ENCODE data around the gene PELI2.

The PELI2 gene

DNA sequence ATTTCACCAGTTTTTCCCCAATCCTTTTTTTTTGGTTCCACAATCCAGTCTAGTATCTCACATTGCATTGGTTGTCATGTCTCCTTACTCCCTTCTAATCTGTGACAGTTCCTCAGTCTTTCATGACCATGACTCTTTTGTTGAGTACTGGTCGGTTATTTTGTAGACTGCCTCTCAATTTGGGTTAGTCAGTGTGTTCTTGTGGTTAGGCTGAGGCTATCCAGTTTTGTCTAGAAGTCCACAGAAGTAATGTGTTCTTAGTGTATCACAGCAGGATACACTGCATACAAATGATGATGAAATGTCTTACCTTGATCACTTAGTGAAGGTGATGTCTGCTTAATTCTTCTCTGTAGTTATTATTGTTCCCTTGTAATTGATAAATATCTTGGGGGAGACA is 24.8 kb downstream of the PELI2 start:
- TF ChIP-seq CTCF (IDR thresholded peaks at IDR 0.05), result no peak
- TF ChIP-seq ZFX (IDR thresholded peaks at IDR 0.05; ENCODE audit: borderline replicate concordance), result no peak
- H3K27ac ChIP-seq, result no peak overlapping the region

GRCh38 chr14:56144176-56144575 is 26.0 kb downstream of the PELI2 start:
- no peak overlapping the region for H3K27ac ChIP-seq
- TF ChIP-seq ZFX (IDR thresholded peaks at IDR 0.05; ENCODE audit: borderline replicate concordance) (no peak), CTCF (IDR thresholded peaks at IDR 0.05) (no peak)

DNA sequence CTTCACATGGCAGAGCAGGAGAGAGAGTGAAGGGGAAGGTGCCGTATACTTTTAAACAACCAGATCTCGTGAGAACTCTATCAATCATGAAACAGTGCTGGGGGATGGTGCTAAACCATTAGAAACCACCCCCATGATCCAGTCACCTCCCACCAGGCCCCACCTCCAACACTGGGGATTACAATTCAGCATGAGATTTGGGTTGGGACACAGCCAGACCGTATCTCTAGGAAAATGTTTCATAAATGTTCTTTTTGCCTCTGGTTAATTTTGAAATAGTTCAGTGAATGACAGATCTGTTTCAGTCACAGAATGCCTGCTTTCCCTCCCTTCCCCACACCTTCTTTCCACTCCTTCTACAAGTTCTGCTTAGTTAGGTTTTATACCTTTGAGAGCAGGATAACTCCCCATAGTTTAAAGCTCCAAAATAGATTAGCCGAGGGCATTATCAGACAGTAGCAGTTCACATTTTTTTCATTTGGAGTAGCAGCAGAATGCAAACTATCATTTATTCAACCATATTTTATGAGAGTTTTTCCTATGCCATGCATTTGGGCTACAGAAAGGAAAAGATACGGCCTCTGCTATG is 27.1 kb downstream of the PELI2 start:
- no peak overlapping the region for H3K27ac ChIP-seq
- TF ChIP-seq CTCF (IDR thresholded peaks at IDR 0.05) (no peak), ZFX (IDR thresholded peaks at IDR 0.05; ENCODE audit: borderline replicate concordance) (no peak)

DNA sequence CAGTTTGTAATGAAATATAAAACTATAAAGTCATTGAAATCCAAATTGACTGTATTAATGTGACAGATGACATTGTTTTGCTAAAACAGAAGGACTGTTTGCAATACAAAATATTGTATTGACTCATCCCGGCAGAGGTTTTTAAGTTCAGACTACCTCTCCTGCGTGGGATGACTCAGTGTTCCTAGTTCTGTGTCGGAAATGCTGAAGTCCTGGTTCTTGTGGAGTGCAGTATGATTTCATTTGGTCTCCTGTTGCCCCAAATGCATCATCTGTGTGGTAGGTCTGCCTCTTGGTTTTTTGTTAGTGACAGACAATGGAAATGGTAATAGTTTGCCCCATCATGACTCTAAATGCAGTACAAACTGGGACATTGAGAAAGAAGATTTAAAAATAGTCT is 27.8 kb downstream of the PELI2 start:
- TF ChIP-seq CTCF (IDR thresholded peaks at IDR 0.05), result no peak
- H3K27ac ChIP-seq, result no peak overlapping the region

DNA sequence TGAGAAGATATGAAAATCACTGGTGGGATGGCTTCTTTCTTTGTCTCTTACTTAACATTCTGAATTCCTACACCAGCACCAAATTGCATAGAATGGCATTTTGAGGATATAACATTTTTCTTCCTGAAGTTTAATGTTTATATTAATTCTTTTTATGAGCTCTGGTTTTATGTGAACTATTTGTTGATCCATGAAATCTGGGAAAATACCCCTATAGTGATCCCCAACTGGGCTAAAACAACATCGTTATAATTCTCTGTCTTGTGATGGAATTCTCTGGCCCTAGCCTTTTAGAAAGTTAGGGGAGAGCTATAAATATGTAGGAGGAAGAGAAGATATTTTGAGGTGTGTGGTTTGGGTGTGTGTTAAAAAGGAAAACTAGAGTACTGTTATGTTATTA is 29.2 kb downstream of the PELI2 start:
- no peak overlapping the region for H3K27ac ChIP-seq
- TF ChIP-seq CTCF (IDR thresholded peaks at IDR 0.05) (no peak), ZFX (IDR thresholded peaks at IDR 0.05; ENCODE audit: borderline replicate concordance) (no peak)

GRCh38 chr14:56147986-56148901 is 30.0 kb downstream of the PELI2 start:
- no peak overlapping the region for H3K27ac ChIP-seq
- no peak for TF ChIP-seq ZFX (IDR thresholded peaks at IDR 0.05; ENCODE audit: borderline replicate concordance)
- TF ChIP-seq CTCF (IDR thresholded peaks at IDR 0.05), result no peak

DNA sequence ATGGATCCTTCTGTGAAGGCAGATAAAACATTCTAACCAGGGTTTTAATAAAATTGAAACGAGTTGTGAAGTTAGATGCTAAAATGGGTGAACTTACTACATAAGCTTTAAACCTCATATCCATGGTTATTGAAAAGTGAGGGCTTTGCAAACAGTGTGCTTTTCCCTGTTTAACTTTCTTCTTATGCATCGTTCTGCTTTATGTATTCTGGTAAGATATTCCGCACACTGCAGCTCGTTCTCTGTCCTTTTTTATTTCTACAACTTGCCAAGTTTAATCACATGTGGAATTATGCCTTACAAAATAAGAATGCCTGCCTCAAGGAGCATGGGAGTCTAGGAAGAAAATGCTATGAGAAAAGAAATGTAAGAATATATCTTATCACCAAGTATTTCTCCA is 30.9 kb downstream of the PELI2 start:
- TF ChIP-seq CTCF (IDR thresholded peaks at IDR 0.05), result no peak
- no peak for TF ChIP-seq ZFX (IDR thresholded peaks at IDR 0.05; ENCODE audit: borderline replicate concordance)
- H3K27ac ChIP-seq, result no peak overlapping the region

Measured in 22Rv1 (cell line).